AG10803 (cell line): ENCODE results near the gene EIF3D.
A peak's percentile ranks its signal among the peaks of the same experiment; 100 is the strongest.

Source experiments
- DNase-seq: peaks from one replicate; pipeline ENCODE4 v3.0.0; 2010; ENCODE audit warnings: low read depth
- H3K4me3 ChIP-seq: 2 replicates; pipeline ENCODE4 v1.5.1; 2011; ENCODE audit warnings: mild to moderate bottlenecking, low read length, control low read depth
- TF ChIP-seq, protein P1 (sequence below): conservative IDR thresholded peaks from 2 replicates; pipeline ENCODE4 v1.5.1; 2011; ENCODE audit warnings: mild to moderate bottlenecking, low read length, control low read depth, inconsistent platforms

Gene EIF3D, protein sequence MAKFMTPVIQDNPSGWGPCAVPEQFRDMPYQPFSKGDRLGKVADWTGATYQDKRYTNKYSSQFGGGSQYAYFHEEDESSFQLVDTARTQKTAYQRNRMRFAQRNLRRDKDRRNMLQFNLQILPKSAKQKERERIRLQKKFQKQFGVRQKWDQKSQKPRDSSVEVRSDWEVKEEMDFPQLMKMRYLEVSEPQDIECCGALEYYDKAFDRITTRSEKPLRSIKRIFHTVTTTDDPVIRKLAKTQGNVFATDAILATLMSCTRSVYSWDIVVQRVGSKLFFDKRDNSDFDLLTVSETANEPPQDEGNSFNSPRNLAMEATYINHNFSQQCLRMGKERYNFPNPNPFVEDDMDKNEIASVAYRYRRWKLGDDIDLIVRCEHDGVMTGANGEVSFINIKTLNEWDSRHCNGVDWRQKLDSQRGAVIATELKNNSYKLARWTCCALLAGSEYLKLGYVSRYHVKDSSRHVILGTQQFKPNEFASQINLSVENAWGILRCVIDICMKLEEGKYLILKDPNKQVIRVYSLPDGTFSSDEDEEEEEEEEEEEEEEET

DNA sequence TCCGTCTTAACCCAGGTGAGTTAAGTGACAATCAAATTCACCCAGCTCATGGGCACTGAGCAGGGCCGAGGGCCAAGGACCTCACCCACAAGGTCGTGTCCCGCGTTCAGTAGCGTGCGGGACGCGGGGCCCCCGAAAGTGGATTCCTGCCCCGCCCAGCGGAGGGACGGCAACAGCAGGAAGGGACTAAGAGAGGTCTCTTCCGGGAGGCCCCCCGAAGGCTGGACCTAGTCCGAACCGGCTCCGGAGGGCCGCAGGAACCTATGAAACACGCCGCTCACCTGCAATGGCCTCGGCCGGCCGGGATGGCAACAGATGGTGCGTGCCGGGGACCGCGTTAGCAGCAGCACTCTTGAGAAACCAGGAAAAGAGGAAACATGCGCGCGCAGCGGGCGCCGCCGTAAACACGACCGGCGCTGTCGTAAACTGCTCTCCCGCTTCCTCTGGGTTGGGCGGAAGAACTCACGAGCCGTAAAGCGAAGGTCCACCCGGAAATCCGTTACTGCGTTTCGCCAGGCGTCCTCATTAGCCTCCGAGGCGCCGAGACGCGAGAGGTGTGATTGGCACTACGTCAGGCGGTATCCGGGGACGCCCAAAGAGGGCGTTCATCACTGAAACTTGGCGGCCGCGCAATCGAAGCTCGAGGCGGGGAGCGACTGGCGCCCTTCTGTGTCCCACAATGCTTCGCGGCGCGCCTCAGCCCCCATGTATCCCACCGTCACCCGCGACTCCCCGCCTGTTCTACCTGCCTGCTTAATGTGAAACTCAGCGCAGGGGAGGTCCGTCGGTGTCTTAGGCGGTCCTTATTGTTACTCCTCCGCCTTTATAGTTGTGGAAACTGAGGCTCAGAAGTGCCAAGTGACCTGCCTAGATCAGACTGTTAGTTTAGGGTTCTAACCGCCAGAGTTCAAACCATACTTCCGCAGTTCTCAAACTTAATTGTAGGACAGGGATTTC is at the start of gene EIF3D:
Gene EIF3D (minus strand): TSS at position 372 of the 957 bp plus-strand sequence. CDS start 3,045 bp downstream, outside the sequence.
- H3K4me3 ChIP-seq = peak within 1 kb of the TSS; percentile 97
- peak; percentile 100 for DNase-seq
- TF ChIP-seq, protein P1, sequence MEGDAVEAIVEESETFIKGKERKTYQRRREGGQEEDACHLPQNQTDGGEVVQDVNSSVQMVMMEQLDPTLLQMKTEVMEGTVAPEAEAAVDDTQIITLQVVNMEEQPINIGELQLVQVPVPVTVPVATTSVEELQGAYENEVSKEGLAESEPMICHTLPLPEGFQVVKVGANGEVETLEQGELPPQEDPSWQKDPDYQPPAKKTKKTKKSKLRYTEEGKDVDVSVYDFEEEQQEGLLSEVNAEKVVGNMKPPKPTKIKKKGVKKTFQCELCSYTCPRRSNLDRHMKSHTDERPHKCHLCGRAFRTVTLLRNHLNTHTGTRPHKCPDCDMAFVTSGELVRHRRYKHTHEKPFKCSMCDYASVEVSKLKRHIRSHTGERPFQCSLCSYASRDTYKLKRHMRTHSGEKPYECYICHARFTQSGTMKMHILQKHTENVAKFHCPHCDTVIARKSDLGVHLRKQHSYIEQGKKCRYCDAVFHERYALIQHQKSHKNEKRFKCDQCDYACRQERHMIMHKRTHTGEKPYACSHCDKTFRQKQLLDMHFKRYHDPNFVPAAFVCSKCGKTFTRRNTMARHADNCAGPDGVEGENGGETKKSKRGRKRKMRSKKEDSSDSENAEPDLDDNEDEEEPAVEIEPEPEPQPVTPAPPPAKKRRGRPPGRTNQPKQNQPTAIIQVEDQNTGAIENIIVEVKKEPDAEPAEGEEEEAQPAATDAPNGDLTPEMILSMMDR = no peak

DNA sequence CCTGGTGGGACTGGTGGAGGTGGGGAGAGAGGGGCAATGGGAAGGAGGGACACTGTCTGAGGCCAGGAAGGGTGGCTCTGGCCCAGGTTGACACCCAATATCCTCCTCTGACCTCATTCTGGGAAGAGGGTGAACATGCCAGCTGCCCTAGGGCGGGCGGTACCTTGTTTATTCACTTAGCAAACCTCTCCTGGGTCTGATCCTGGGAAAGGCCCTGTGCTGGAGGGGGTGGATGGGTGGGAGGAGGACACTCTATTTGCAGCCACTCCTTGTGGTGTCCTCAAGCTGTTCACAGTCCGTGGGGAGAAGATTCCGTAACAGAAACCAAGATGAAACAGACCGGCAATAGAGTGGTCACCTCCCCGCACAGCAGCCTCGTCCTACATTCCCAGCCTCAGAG is 49.7 kb upstream of the EIF3D start:
- TF ChIP-seq, protein P1 = no peak
- no peak for DNase-seq
- H3K4me3 ChIP-seq = no peak overlapping the region

DNA sequence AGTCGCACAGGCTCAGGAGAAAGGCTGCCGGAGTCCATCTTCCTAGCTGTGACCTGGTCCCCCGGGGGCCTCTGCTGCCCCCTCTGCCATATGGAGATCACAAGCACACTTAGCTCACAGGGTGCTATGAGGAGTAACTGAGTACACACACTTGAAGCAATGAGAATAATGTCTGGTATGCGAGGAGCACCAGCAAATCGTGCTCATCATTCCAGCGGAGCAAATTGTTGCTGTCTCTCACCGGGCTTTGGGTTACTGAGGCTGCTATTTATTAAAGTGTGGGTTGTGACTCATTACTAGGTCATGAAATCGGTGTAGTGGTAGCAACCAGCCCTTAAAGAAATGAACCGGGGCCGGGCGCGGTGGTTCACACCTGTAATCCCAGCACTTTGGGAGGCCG is 48.1 kb upstream of the EIF3D start:
- peak; percentile 97 for DNase-seq
- H3K4me3 ChIP-seq = no peak overlapping the region
- TF ChIP-seq, protein P1 = peak; percentile 27

DNA sequence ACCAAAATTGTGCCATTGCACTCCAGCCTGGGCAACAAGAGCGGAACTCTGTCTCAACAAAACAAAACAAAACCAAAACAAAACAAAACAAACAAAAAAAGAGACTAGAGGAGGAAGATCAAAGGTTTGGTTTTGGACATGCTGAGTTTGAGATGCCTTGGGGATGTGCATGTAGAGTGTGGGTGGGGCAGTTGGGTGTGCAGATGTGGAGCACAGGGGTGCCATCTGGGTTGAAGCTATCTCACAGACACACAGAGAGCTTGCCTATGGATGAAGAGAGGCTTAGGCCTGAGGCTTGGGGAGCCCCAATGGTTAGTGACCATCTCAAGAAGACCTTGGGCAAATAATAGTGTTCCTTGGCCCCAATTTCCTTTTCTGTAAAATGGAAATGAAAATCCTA is 45.8 kb upstream of the EIF3D start:
- H3K4me3 ChIP-seq = no peak overlapping the region
- TF ChIP-seq, protein P1 = no peak
- DNase-seq = no peak

DNA sequence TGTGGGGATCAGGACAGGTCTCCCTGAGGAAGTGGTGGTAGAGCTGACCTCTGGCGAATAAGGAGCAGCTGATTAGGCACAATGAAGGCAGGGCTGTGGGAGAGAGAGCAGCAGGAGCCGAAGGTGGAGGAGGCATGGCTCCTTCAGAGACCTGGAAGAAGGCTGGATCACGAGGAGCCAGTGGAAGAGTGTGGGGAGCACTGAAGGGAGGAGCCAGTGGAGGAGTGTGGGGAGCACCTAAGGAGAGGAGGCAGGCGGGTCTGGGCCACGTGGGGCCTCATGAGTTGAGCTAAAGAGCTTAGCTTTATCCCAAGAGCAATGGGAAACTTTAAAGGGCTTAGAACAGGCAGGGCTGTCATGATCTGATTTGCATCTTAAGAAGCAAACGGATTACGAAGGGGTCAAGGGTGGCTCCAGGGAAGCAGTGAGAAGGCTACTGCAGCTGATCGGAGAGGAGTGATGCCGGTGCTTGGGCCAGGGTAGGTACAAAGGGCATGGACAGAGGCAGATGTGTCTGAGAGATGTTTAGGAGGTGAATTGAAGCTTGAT is 44.9 kb upstream of the EIF3D start:
- no peak overlapping the region for H3K4me3 ChIP-seq
- no peak for DNase-seq
- TF ChIP-seq, protein P1 = no peak

DNA sequence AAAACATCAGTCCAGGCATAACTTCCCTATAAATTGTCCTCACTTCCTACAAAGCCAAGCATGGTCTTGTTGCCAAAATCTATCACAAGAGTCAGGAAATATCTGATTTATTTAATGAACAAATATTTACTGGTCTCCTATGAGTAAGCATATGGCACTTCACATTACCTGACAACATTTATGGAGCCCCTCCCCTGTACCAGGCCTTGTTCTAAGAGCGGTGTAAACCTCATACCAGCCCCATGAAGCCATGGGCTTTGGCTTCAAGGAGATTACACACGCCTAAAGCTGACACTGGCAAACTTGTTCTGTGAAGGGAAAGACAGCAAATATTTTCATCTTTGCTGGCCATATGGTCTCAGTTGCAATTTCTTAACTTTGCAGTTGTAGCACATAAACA is 43.0 kb upstream of the EIF3D start:
- TF ChIP-seq, protein P1 = no peak
- DNase-seq = no peak
- H3K4me3 ChIP-seq = no peak overlapping the region
